Mucosa of descending colon (tissue), 3 donors: ENCODE data around the gene PIAS1. TPM values are rescaled to one million over a fixed set of nuclear protein-coding genes. Genes with fewer than 3 reads are reported as not detected.
"Not testable (repeated sequence)": the region's sequence is repeated elsewhere in the genome, so short reads cannot be mapped to it uniquely, and the experiment has no call there.

Experiments used
- ATAC-seq: fragments of 200-7000 bp; cut with Tn5 transposase; one replicate; pipeline ENCODE4 v1.9.1; 2020; ENCODE audit warnings: mild to moderate bottlenecking, moderate library complexity
- DNase-seq, 3 donors: peaks; one replicate each; pipeline ENCODE4 v3.0.0-alpha.2; 2020
- H3K36me3 ChIP-seq: fragments of 200-600 bp; one replicate; pipeline ENCODE4 v1.8.0; 2021; ENCODE audit warnings: low read depth, mild to moderate bottlenecking
- H3K4me1 ChIP-seq: fragments of 200-600 bp; one replicate; pipeline ENCODE4 v1.8.0; 2021; ENCODE audit warnings: low read depth, mild to moderate bottlenecking
- H3K4me3 ChIP-seq: fragments of 200-600 bp; one replicate; pipeline ENCODE4 v1.8.0; 2021; ENCODE audit warnings: mild to moderate bottlenecking
- H3K9me3 ChIP-seq: fragments of 200-600 bp; one replicate; pipeline ENCODE4 v1.8.0; 2021; ENCODE audit warnings: mild to moderate bottlenecking
- CTCF ChIP-seq: fragments of 200-600 bp; IDR thresholded peaks from one replicate; pipeline ENCODE4 v1.8.0; 2022; ENCODE audit warnings: antibody characterized with exemption, mild to moderate bottlenecking
- intact Hi-C, 2 donors: fragments of 100-400 bp; cut with DNase I in 1 of 2; cut with micrococcal nuclease in 1 of 2; formaldehyde crosslinking; loops; one replicate each; pipeline versions ENCODE4 v1.11.0 to v1.11.1; 2022; cut with DNase I, micrococcal nuclease
- total RNA-seq, 3 donors: library from RNA; stranded (reverse); fragmentation: NEBNext Ultra II Directional in 2 of 3; extraction: Animal tissue kit (Norgen Biotek cat#: 25700) in 2 of 3; gene quantifications; one replicate each; pipeline versions ENCODE4 v1.2.1 to v1.2.4, GENCODE V29; 2021 to 2023
- donor health status: DM: no; HTN: no; CAD: no; lungs with moderate emphysema.
- donor health status: DM: no; HTN: no; CAD: no.
- donor health status: DM: no; HTN: yes; CAD: no.

Gene PIAS1
- total RNA-seq, 3 donors from 2014 or later: 35.4 to 59.3 (median 37.7) TPM

GRCh38 chr15:68232937-68233336 lies 178.8 kb downstream of the PIAS1 start:
- DNase-seq (no peak), ATAC-seq (no peak)
- intact Hi-C loops: no loop called here

GRCh38 chr15:68234060-68234459 lies 179.9 kb downstream of the PIAS1 start:
- Histone ChIP-seq H3K4me3 (no peak overlapping the region), H3K4me1 (peaks cover 14% of the 10 kb centered on the region), H3K36me3 (no peaks in the 10 kb centered on the region), H3K9me3 (no peaks in the 10 kb centered on the region)
- no peak for TF ChIP-seq CTCF
- ATAC-seq (no peak), DNase-seq (no peak)
- intact Hi-C loops: no loop called here

More at GRCh38 chr15:68232937-68233336, 178.8 kb downstream of the PIAS1 start:
- Histone ChIP-seq H3K36me3 (no peaks in the 10 kb centered on the region), H3K4me1 (peaks cover 22% of the 10 kb centered on the region), H3K4me3 (no peak overlapping the region), H3K9me3 (no peaks in the 10 kb centered on the region)
- TF ChIP-seq CTCF: no peak

GRCh38 chr15:68234520-68234919 lies 180.4 kb downstream of the PIAS1 start:
- peaks cover 14% of the 10 kb centered on the region for H3K4me1 ChIP-seq
- H3K9me3 ChIP-seq, intact Hi-C loops, ATAC-seq, H3K4me3 ChIP-seq, DNase-seq, H3K36me3 ChIP-seq: not testable (repeated sequence)

- no peak for ATAC-seq
- TF ChIP-seq CTCF: no peak
These were observed 180.9 kb downstream of the PIAS1 start for GRCh38 chr15:68235022-68235421.

GRCh38 chr15:68239025-68239424 lies 184.9 kb downstream of the PIAS1 start:
- DNase-seq (no peak), ATAC-seq (no peak)
- no peak overlapping the region for H3K4me3 ChIP-seq
- peaks cover 3% of the 10 kb centered on the region for H3K9me3 ChIP-seq
- no peaks in the 10 kb centered on the region for H3K4me1 ChIP-seq
- intact Hi-C loops: no loop called here
- H3K36me3 ChIP-seq: no peaks in the 10 kb centered on the region
- no peak for TF ChIP-seq CTCF

More at GRCh38 chr15:68235022-68235421, 180.9 kb downstream of the PIAS1 start:
- Histone ChIP-seq H3K36me3 (no peaks in the 10 kb centered on the region), H3K4me1 (peaks cover 13% of the 10 kb centered on the region), H3K4me3 (no peak overlapping the region), H3K9me3 (no peaks in the 10 kb centered on the region)
- intact Hi-C loops: no loop called here
- no peak for DNase-seq

GRCh38 chr15:68241088-68241935 lies 187.2 kb downstream of the PIAS1 start:
- no peaks in the 10 kb centered on the region for H3K4me1 ChIP-seq
- no peak for DNase-seq
- H3K36me3 ChIP-seq: no peaks in the 10 kb centered on the region
- peaks cover 15% of the 10 kb centered on the region for H3K9me3 ChIP-seq
- ATAC-seq: no peak
- H3K4me3 ChIP-seq: no peak overlapping the region
- no peak for TF ChIP-seq CTCF
- intact Hi-C loops: no loop called here
